SH-SY5Y (cell line): ENCODE data around the gene GK2.

Experiments used
- GATA2 ChIP-seq: IDR thresholded peaks from 2 replicates; pipeline ENCODE4 v1.6.1; 2011; ENCODE audit warnings: mild to moderate bottlenecking, low read depth, low read length
- GATA3 ChIP-seq: IDR thresholded peaks from 2 replicates; pipeline ENCODE4 v1.6.1; 2011; ENCODE audit warnings: low read depth, mild to moderate bottlenecking, low read length, moderate library complexity

The GK2 gene

GRCh38 chr4:79404666-79405065, 3.4 kb downstream of the GK2 start:
- TF ChIP-seq GATA2: no peak
- no peak for TF ChIP-seq GATA3

GRCh38 chr4:79403356-79403755, 4.7 kb downstream of the GK2 start:
- TF ChIP-seq GATA3: no peak
- TF ChIP-seq GATA2: no peak

DNA sequence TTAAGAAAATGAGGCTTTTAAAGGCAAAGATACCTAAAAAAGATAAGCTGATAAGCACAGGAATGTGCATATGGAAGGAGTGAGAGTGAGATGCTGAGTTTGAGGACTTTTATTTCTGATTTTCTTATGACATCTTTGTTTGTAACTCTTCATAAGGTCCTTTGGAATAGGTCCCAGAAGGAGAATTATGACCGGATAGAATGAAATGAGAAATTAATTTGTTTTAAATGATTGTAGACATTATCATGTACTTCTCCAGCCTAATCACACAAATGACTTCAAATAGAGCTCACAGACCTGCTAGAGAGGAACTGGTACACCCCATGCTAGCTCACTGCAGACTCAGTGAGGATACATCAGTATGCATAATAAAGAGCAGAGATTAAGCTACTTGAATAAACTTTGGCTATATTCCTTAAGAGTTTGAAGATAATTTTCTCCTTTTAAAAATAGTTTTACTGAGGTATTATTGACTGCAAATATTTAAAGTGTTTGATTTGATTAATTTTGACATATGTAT, 5.6 kb downstream of the GK2 start:
- TF ChIP-seq GATA2 (no peak), GATA3 (no peak)

GRCh38 chr4:79399076-79399475, 9.0 kb downstream of the GK2 start:
- TF ChIP-seq GATA3: no peak
- no peak for TF ChIP-seq GATA2

DNA sequence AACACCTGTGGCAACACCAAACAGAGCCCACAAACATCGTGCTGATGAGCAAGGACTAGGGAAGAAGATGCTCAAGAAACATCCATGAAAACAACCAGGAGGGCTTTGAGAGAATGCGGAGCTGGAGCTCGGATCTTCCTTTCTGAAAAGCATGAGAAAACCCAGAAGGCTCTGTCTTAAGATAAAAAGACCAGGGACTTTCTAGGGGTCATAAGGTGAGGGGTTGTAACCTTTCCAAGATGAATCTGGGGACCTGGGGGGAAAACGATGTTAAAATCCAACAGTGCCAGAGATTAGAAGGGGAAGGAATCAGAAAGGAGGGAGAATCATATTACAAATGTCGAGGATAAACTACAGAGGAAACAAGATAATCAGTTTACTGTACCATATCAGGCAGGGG, 10.1 kb downstream of the GK2 start:
- no peak for TF ChIP-seq GATA2
- no peak for TF ChIP-seq GATA3

DNA sequence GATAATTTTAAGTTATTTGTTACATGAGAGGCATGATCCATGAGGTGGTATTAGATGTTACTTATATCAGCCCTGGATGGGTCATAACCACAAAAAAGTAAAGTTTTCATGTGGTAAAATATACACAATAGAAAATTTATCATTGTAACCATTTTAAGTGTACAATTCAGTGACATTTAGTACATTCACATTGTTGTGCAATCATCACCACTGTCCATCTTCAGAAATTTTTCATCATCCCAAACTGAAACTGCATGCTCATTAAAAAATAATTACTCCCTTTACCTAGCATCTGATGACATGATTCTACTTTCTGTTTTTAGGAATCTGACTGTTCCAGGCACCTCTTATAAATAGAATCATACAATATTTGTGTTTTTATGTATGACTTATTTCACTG, 11.2 kb downstream of the GK2 start:
- TF ChIP-seq GATA3: no peak

DNA sequence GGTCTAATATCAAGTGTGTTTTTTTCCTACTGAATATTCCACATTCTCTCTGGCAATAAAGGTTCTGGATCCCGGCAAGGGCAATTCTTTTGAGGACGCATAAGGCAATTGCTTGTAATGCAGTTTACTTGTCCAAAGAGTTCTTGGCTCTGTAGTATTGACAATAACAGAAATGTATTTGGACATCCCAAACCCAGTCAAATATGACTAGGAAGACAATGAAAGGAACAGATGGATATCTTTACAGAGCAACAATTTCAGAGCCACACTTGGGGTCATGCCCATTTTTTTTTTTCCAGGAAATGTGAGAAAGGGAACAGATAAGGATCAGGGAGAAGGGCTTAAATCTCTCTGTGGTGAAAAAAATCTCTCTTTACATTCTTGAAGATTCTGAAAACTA, 12.2 kb downstream of the GK2 start:
- TF ChIP-seq GATA2 (peak; percentile 25; the same call in 1 of the 2 replicates), GATA3 (no peak)

GRCh38 chr4:79390890-79391289, 17.1 kb downstream of the GK2 start:
- TF ChIP-seq GATA2 (no peak), GATA3 (no peak)

GRCh38 chr4:79385641-79386040, 22.4 kb downstream of the GK2 start:
- TF ChIP-seq GATA2: no peak
- no peak for TF ChIP-seq GATA3

- no peak for TF ChIP-seq GATA2
- TF ChIP-seq GATA3: no peak
Observed at GRCh38 chr4:79381161-79381560, 26.9 kb downstream of the GK2 start.

- TF ChIP-seq GATA2 (no peak), GATA3 (no peak)
Observed at GRCh38 chr4:79370026-79370425, 38.0 kb downstream of the GK2 start.

- no peak for TF ChIP-seq GATA2
- TF ChIP-seq GATA3: no peak
Observed at GRCh38 chr4:79367096-79367495, 40.9 kb downstream of the GK2 start.

- TF ChIP-seq GATA3: no peak
Observed at GRCh38 chr4:79366422-79366821, 41.6 kb downstream of the GK2 start.

- no peak for TF ChIP-seq GATA3
- no peak for TF ChIP-seq GATA2
Observed at GRCh38 chr4:79364061-79364460, 44.0 kb downstream of the GK2 start.

DNA sequence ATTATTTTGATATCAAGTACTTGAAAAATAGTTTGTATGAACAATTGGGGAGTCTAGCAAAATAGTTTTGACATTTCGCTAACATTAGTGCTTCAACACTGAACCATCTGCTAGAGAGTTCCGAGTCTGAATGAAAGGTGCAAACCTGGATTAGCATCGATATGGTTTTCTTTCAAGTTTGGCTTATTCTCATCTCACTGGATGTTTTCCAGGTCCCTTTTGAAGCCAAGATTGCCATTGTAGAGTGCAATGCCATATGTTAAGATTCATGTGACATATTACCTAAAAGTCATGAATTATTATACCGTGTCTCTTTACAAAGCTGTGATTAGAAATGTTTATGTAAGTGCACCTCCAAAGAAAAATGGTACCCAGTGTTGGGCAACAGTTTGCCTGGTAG, 45.4 kb downstream of the GK2 start:
- TF ChIP-seq GATA3 (no peak), GATA2 (no peak)

- TF ChIP-seq GATA3 (no peak), GATA2 (no peak)
Observed at GRCh38 chr4:79360006-79360405, 48.0 kb downstream of the GK2 start.
